K562 (cell line): ENCODE measurements around the gene DKK1. TPM values are rescaled to one million over a fixed set of nuclear protein-coding genes. Genes with fewer than 3 reads are reported as not detected.

Source experiments
- ATAC-seq: fragments of 200-7000 bp; cut with Tn5 transposase; 3 replicates; pipeline ENCODE4 v1.9.1; 2020; ENCODE audit warnings: moderate library complexity
- BruUV-seq: library from RNA; stranded (reverse); fragments of 400-500 nt; replicated peaks from 2 replicates; lab custom pipeline; 2021; lab: Mats Ljungman, UMichigan
- CTCF ChIA-PET: fragments of 300-600 bp; formaldehyde crosslinking; extraction: SDS; loops from one replicate; lab custom pipeline; 2021; ENCODE audit warnings: low intra/inter-chr PET ratio; lab: Yijun Ruan, JAX
- POLR2A ChIA-PET: fragments of 300-600, 350-650 bp; sonication (Branson Sonifier 250); formaldehyde crosslinking; extraction: SDS; loops from one replicate; lab custom pipeline; 2021; ENCODE audit warnings: antibody characterized with exemption, inconsistent platforms; lab: Yijun Ruan, JAX
- DNase-seq, 4 experiments: peaks; one replicate each; pipeline versions ENCODE4 v3.0.0 to v3.0.0-alpha.2; 2011 to 2018; ENCODE audit warnings: low spot score in 3 of 4, mixed read lengths in 3 of 4; ENCODE audit errors: extremely low read depth in 1 of 4
- FAIRE-seq: peaks from 2 replicates; lab custom pipeline; 2011; peaks lifted over from hg19 to GRCh38; lab: Jason Lieb, UNC
- H2AFZ ChIP-seq: 2 replicates; pipeline ENCODE4 v1.6.0; 2011; ENCODE audit warnings: low read depth, low read length, control low read depth, inconsistent platforms
- H3K27ac ChIP-seq: fragments of 200-600 bp; 3 replicates; pipeline ENCODE4 v1.8.0; 2011; ENCODE audit warnings: low read depth, mild to moderate bottlenecking, control low read depth, inconsistent platforms, low read length, moderate library complexity, mixed read lengths; ENCODE audit errors: extremely low read depth
- H3K27me3 ChIP-seq, 2 experiments: fragments of 300-600 bp in 1 of 2; 2 replicates in 1 of 2; 3 replicates in 1 of 2; pipeline versions ENCODE4 v1.6.0 to v1.8.0; 2011; ENCODE audit warnings: inconsistent platforms in 2 of 2, low read length in 2 of 2, mild to moderate bottlenecking in 1 of 2, mixed read lengths in 1 of 2, moderate library complexity in 1 of 2; ENCODE audit not compliant: control insufficient read depth in 2 of 2, insufficient read depth in 2 of 2
- H3K36me3 ChIP-seq: fragments of 300-600 bp; 3 replicates; pipeline ENCODE4 v1.8.0; 2011; ENCODE audit warnings: mild to moderate bottlenecking, low read length, inconsistent platforms; ENCODE audit not compliant: control insufficient read depth, insufficient read depth
- H3K4me1 ChIP-seq, 2 experiments: fragments of 200-600 bp in 1 of 2; replicated peaks in 1 of 2; 2 replicates in 1 of 2; 3 replicates in 1 of 2; pipeline versions ENCODE4 v1.5.1 to v1.8.0; 2011; ENCODE audit warnings: inconsistent platforms in 2 of 2, low read length in 2 of 2, mild to moderate bottlenecking in 1 of 2, mixed read lengths in 1 of 2, moderate library complexity in 1 of 2; ENCODE audit not compliant: control insufficient read depth in 2 of 2, insufficient read depth in 2 of 2
- H3K4me2 ChIP-seq: 2 replicates; pipeline ENCODE4 v1.6.1; 2011; ENCODE audit warnings: low read length, control low read depth, inconsistent platforms, mixed read lengths; ENCODE audit not compliant: insufficient read depth
- H3K4me3 ChIP-seq: fragments of 200-600 bp; sonication (generic), shearing (Covaris generic); 2 replicates; pipeline ENCODE4 v1.5.1; 2016; ENCODE audit warnings: control low read depth, inconsistent platforms
- H3K79me2 ChIP-seq: fragments of 200-600 bp; 3 replicates; pipeline ENCODE4 v1.8.0; 2011; ENCODE audit warnings: low read length, inconsistent platforms; ENCODE audit not compliant: control insufficient read depth, insufficient read depth
- H3K9ac ChIP-seq, 2 experiments: 2 replicates each; pipeline versions ENCODE4 v1.6.0 to v1.6.1; 2011; ENCODE audit warnings: low read depth in 2 of 2, low read length in 2 of 2, control low read depth in 1 of 2, inconsistent platforms in 1 of 2, mild to moderate bottlenecking in 1 of 2, mixed read lengths in 1 of 2; ENCODE audit not compliant: insufficient read depth in 1 of 2
- H3K9me1 ChIP-seq: one replicate; pipeline ENCODE4 v1.6.0; 2011; ENCODE audit warnings: inconsistent platforms, mild to moderate bottlenecking, low read length, moderate library complexity; ENCODE audit not compliant: control insufficient read depth, insufficient read depth
- H3K9me3 ChIP-seq: replicated peaks from 2 replicates; pipeline ENCODE4 v1.5.1; 2011; ENCODE audit warnings: low read depth, low read length, inconsistent platforms; ENCODE audit not compliant: control insufficient read depth, insufficient read depth
- H4K20me1 ChIP-seq: replicated peaks from 2 replicates; pipeline ENCODE4 v1.6.1; 2011; ENCODE audit warnings: low read length, inconsistent platforms, mixed read lengths; ENCODE audit not compliant: control insufficient read depth, insufficient read depth
- BDP1 ChIP-seq: IDR thresholded peaks from 3 replicates; pipeline ENCODE4 v1.6.1; 2011; ENCODE audit not compliant: insufficient read length, insufficient read depth
- DNMT1 ChIP-seq: fragments of 450-650 bp; IDR thresholded peaks from 2 replicates; pipeline ENCODE4 v1.6.1; 2016; ENCODE audit warnings: antibody characterized with exemption, mild to moderate bottlenecking
- FOS ChIP-seq: IDR thresholded peaks from 3 replicates; pipeline ENCODE4 v1.6.1; 2011; ENCODE audit not compliant: insufficient read length; ENCODE audit errors: extremely low read depth
- JUND ChIP-seq, 2 experiments: IDR thresholded peaks; 2 replicates in 1 of 2; 3 replicates in 1 of 2; pipeline ENCODE4 v1.6.1; 2011; ENCODE audit warnings: borderline replicate concordance in 2 of 2, low read depth in 2 of 2, low read length in 2 of 2, improper control_type of control experiment in 1 of 2, missing biosample characterization in 1 of 2, missing genetic modification characterization in 1 of 2, missing genetic modification reagents in 1 of 2
- PRMT5 ChIP-seq: sonication (generic); formaldehyde crosslinking; IDR thresholded peaks from 2 replicates; pipeline ENCODE4 v1.5.0; 2020; ENCODE audit warnings: missing genetic modification reagents
- REST ChIP-seq, 2 experiments: fragments of 450-650 bp; formaldehyde crosslinking in 1 of 2; IDR thresholded peaks; 2 replicates each; pipeline versions ENCODE4 v1.4.0 to v1.6.1; 2014 to 2020; ENCODE audit warnings: mild to moderate bottlenecking in 2 of 2, borderline replicate concordance in 1 of 2, low read depth in 1 of 2
- SREBF2 ChIP-seq: sonication (generic); formaldehyde crosslinking; IDR thresholded peaks from 2 replicates; pipeline ENCODE4 v1.4.0; 2020; ENCODE audit warnings: mild to moderate bottlenecking, missing genetic modification reagents
- UBTF ChIP-seq, 2 experiments: IDR thresholded peaks; 2 replicates each; pipeline ENCODE4 v1.6.1; 2012; ENCODE audit warnings: improper control_type of control experiment in 2 of 2, low read depth in 2 of 2, low read length in 2 of 2, borderline replicate concordance in 1 of 2
- ZNF253 ChIP-seq: fragments of 250-450 bp; sonication (Bioruptor Pico); conservative IDR thresholded peaks from 2 replicates; pipeline ENCODE4 v1.6.1; 2021; ENCODE audit warnings: mild to moderate bottlenecking
- ZNF586 ChIP-seq: fragments of 450-650 bp; formaldehyde crosslinking; conservative IDR thresholded peaks from 2 replicates; pipeline ENCODE4 v1.4.0; 2020; ENCODE audit warnings: mild to moderate bottlenecking, moderate library complexity
- ZNF707 ChIP-seq: fragments of 250-450 bp; sonication (Bioruptor Pico); conservative IDR thresholded peaks from 2 replicates; pipeline ENCODE4 v1.8.0; 2022; ENCODE audit warnings: inconsistent platforms, mild to moderate bottlenecking, moderate library complexity
- ZNF764 ChIP-seq: fragments of 250-450 bp; sonication (Bioruptor Pico); IDR thresholded peaks from 2 replicates; pipeline ENCODE4 v1.4.0; 2020; ENCODE audit warnings: low read depth, mild to moderate bottlenecking, moderate library complexity
- WGBS: fragments of 100-300 bp; shearing (Covaris generic); methylation state at CpG from one replicate; pipeline ENCODE4 v1.1.6; 2016; ENCODE audit warnings: low coverage, mixed read lengths; ENCODE audit not compliant: insufficient coverage; ENCODE audit errors: missing lambda C conversion rate; 5-methylcytosine and 5-hydroxymethylcytosine counted together
- in situ Hi-C: fragments of 300-500 bp; cut with MboI; formaldehyde crosslinking; loops from 4 replicates; pipeline ENCODE4 v1.15.0; 2018; ENCODE audit warnings: inconsistent platforms, mixed read lengths
- intact Hi-C: fragments of 100-400 bp; cut with micrococcal nuclease; formaldehyde crosslinking; loops from 2 replicates; pipeline ENCODE4 v1.14.2; 2022
- polyA plus RNA-seq, 8 experiments: library from polyadenylated mRNA; depleted of rRNA in 4 of 8; stranded (reverse) in 5 of 8; unstranded in 3 of 8; fragments of >200 nt; fragmentation: Nextera tagmentation in 2 of 8; fragmentation: Illumina TruSeq in 1 of 8; extraction: Ambion mirVana in 2 of 8; extraction: Trizol in 1 of 8; gene quantifications; 2 replicates each; pipeline versions ENCODE4 v1.2.1 to v1.2.3, GENCODE V29; 2011 to 2014; ENCODE audit warnings: inconsistent platforms in 1 of 8, missing spikeins in 1 of 8
- total RNA-seq, 7 experiments: library from RNA; depleted of rRNA in 6 of 7; stranded (reverse); fragments of >200 nt in 6 of 7; fragmentation: Illumina TruSeq in 2 of 7; extraction: Trizol in 2 of 7; gene quantifications; 2 replicates each; pipeline versions ENCODE4 v1.2.1 to v1.2.3, GENCODE V29; 2011 to 2021; ENCODE audit warnings: low replicate concordance in 1 of 7

DKK1 gene
- total and polyA plus RNA-seq, 9 of the 15 experiments (the other 6 are each of a cell fraction or from before 2014, with no cell fraction given): 0.13 TPM; not detected in 8

- no TSS peak for BruUV-seq
- in situ Hi-C loops: no loop called here
Measured at GRCh38 chr10:52322936-52323335, 8.9 kb downstream of the DKK1 start.

More at GRCh38 chr10:52322936-52323335, 8.9 kb downstream of the DKK1 start:
- 0% methylated on average over 1 of the region's 1 CpG for WGBS
- no peak overlapping the region for H2AFZ ChIP-seq
- CTCF ChIA-PET: no interaction called here
- no peak overlapping the region for H3K4me2 ChIP-seq
- no peaks in the 10 kb centered on the region for H4K20me1 ChIP-seq
- POLR2A ChIA-PET: interaction anchor here (0.6 kb wide), 1 partner anchor 25 kb away, joined by 3 read pairs; no protein-coding TSS in a partner anchor
- no peak for TF ChIP-seq JUND (IDR thresholded peaks at IDR 0.05; ENCODE audit: borderline replicate concordance, low read depth, low read length)
- no peak for TF ChIP-seq JUND (tag; IDR thresholded peaks at IDR 0.05; ENCODE audit: borderline replicate concordance, low read depth, low read length)
- no peak for TF ChIP-seq ZNF586
- TF ChIP-seq UBTF (IDR thresholded peaks at IDR 0.05; ENCODE audit: borderline replicate concordance in 1 of 2, low read depth in 2 of 2, low read length in 2 of 2): no peak
- TF ChIP-seq ZNF253 (CRISPR knock-in tag): no peak
- TF ChIP-seq ZNF764: no peak
- no peak for TF ChIP-seq PRMT5 (CRISPR knock-in tag)
- TF ChIP-seq BDP1: no peak
- TF ChIP-seq DNMT1: no peak
- no peak for TF ChIP-seq FOS
- TF ChIP-seq REST (IDR thresholded peaks at IDR 0.05; ENCODE audit: borderline replicate concordance): no peak
- no peak for TF ChIP-seq REST (CRISPR knock-in tag; IDR thresholded peaks at IDR 0.05; ENCODE audit: low read depth)
- TF ChIP-seq SREBF2 (CRISPR knock-in tag): no peak
- no peak for TF ChIP-seq ZNF707 (CRISPR knock-in tag)
- H3K9ac ChIP-seq: no peak overlapping the region
- H3K9me3 ChIP-seq: no peaks in the 10 kb centered on the region
- no peaks in the 10 kb centered on the region for H3K4me1 ChIP-seq
- ATAC-seq: no peak
- no peaks in the 10 kb centered on the region for H3K79me2 ChIP-seq
- H3K4me3 ChIP-seq: no peak overlapping the region
- H3K9me1 ChIP-seq: no peaks in the 10 kb centered on the region
- H3K36me3 ChIP-seq: no peaks in the 10 kb centered on the region
- no peaks in the 10 kb centered on the region for H3K27me3 ChIP-seq
- FAIRE-seq: no peak
- intact Hi-C loops: no loop called here
- no peak overlapping the region for H3K27ac ChIP-seq
- DNase-seq: no peak
